Sigmoid colon (tissue), 7 donors: ENCODE measurements around the gene AXL. TPM values are rescaled to one million over a fixed set of nuclear protein-coding genes. Genes with fewer than 3 reads are reported as not detected.
A peak's percentile ranks its signal among the peaks of the same experiment; 100 is the strongest.

Experiments
- DNase-seq: peaks from one replicate; pipeline ENCODE4 v3.0.0-alpha.2; 2019
- H3K27ac ChIP-seq, 4 donors: fragments of 200-600 bp; sonication (generic); one replicate each; pipeline ENCODE4 v1.5.1; 2016 to 2019; ENCODE audit warnings: mild to moderate bottlenecking in 1 of 4
- H3K27me3 ChIP-seq, 3 donors: fragments of 200-600 bp; sonication (generic); one replicate each; pipeline ENCODE4 v1.5.1; 2019; ENCODE audit warnings: mild to moderate bottlenecking in 1 of 3
- H3K36me3 ChIP-seq, 4 donors: fragments of 200-600 bp; sonication (generic); one replicate each; pipeline ENCODE4 v1.5.1; 2016 to 2019
- H3K4me1 ChIP-seq, 4 donors: fragments of 200-600 bp; sonication (generic); one replicate each; pipeline ENCODE4 v1.5.1; 2017 to 2019
- H3K4me3 ChIP-seq, 4 donors: fragments of 200-600 bp; sonication (generic); one replicate each; pipeline ENCODE4 v1.5.1; 2017 to 2019; ENCODE audit warnings: mild to moderate bottlenecking in 2 of 4, moderate library complexity in 1 of 4
- H3K9me3 ChIP-seq, 4 donors: fragments of 200-600 bp in 3 of 4; sonication (generic) in 3 of 4; one replicate each; pipeline versions ENCODE4 v1.5.1 to v1.6.1; 2013 to 2019
- EP300 ChIP-seq, 4 donors: sonication (generic); formaldehyde crosslinking; IDR thresholded peaks; one replicate each; pipeline ENCODE4 v1.6.1; 2017; ENCODE audit warnings: antibody characterized with exemption in 4 of 4
- POLR2A ChIP-seq, 2 donors: fragments of 450-650 bp; IDR thresholded peaks; one replicate each; pipeline ENCODE4 v1.6.1; 2016; ENCODE audit warnings: antibody characterized with exemption in 2 of 2, mild to moderate bottlenecking in 2 of 2, moderate library complexity in 2 of 2
- POLR2AphosphoS5 ChIP-seq, 4 donors: sonication (generic); formaldehyde crosslinking; IDR thresholded peaks; one replicate each; pipeline ENCODE4 v1.6.1; 2017; ENCODE audit warnings: antibody characterized with exemption in 4 of 4
- WGBS, 2 donors: extraction: QIAGEN DNeasy Blood & Tissue Kit; methylation state at CpG; one replicate each; pipeline ENCODE4 v1.1.7; 2013; 5-methylcytosine and 5-hydroxymethylcytosine counted together
- intact Hi-C: fragments of 100-400 bp; cut with DNase I; formaldehyde crosslinking; loops from one replicate; pipeline ENCODE4 v1.15.1; 2023
- polyA plus RNA-seq, 3 donors: library from polyadenylated mRNA; stranded (reverse); fragments of 200-250 nt; gene quantifications; one replicate each; pipeline ENCODE4 v1.2.3, GENCODE V29; 2013
- total RNA-seq, 4 donors: library from RNA; depleted of rRNA; stranded (reverse); fragments of >200 nt; gene quantifications; one replicate each; pipeline ENCODE4 v1.1.0, GENCODE V29; 2016
- TF ChIP-seq, protein P1 (sequence below), 4 experiments: fragments of 450-650 bp in 3 of 4; fragments of 200-600 bp in 1 of 4; IDR thresholded peaks; one replicate each; pipeline ENCODE4 v1.5.1; 2016 to 2019; ENCODE audit warnings: antibody characterized with exemption in 4 of 4, mild to moderate bottlenecking in 3 of 4, moderate library complexity in 2 of 4
- donor health status: healthy with polysubstance abuse.
- donor health status: Bipolar disorder and iron deficiency.
- donor health status: healthy.

Gene AXL
- total and polyA plus RNA-seq, 7 donors: 5.4 to 108 (median 85.9) TPM

GRCh38 chr19:41218249-41218614 lies 791 bp upstream of the AXL start:
- peaks cover 0 to 11% (median 4%) of the 10 kb centered on the region in 4 donors for H3K36me3 ChIP-seq
- no peaks in the 10 kb centered on the region for H3K9me3 ChIP-seq
- intact Hi-C loops: loop anchor here (1.0 to 5.0 kb wide), 3 partner anchors 14 to 89 kb away; no protein-coding TSS in a partner anchor
- TF ChIP-seq POLR2A (IDR thresholded peaks at IDR 0.05) (no peak), POLR2AphosphoS5 (IDR thresholded peaks at IDR 0.05) (no peak), EP300 (IDR thresholded peaks at IDR 0.05) (no peak)
- TF ChIP-seq, protein P1, sequence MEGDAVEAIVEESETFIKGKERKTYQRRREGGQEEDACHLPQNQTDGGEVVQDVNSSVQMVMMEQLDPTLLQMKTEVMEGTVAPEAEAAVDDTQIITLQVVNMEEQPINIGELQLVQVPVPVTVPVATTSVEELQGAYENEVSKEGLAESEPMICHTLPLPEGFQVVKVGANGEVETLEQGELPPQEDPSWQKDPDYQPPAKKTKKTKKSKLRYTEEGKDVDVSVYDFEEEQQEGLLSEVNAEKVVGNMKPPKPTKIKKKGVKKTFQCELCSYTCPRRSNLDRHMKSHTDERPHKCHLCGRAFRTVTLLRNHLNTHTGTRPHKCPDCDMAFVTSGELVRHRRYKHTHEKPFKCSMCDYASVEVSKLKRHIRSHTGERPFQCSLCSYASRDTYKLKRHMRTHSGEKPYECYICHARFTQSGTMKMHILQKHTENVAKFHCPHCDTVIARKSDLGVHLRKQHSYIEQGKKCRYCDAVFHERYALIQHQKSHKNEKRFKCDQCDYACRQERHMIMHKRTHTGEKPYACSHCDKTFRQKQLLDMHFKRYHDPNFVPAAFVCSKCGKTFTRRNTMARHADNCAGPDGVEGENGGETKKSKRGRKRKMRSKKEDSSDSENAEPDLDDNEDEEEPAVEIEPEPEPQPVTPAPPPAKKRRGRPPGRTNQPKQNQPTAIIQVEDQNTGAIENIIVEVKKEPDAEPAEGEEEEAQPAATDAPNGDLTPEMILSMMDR (IDR thresholded peaks at IDR 0.05): no peak
- 69 to 78% methylated on average over 7 of the region's 7 CpGs for WGBS, 2 donors
- peak overlapping the region; percentile 64 to 86 (median 74) for H3K4me3 ChIP-seq
- H3K27me3 ChIP-seq: no peaks in the 10 kb centered on the region
- peaks cover 0 to 37% (median 34%) of the 10 kb centered on the region in 4 donors for H3K4me1 ChIP-seq
- no peak for DNase-seq
- H3K27ac ChIP-seq: peak overlapping the region; percentile 91 to 98 (median 94)

- intact Hi-C loops: loop anchor here (5.0 kb wide), 1 partner anchor 87 kb away; no protein-coding TSS in a partner anchor
- Histone ChIP-seq H3K4me1 (peaks cover 0 to 53% (median 45%) of the 10 kb centered on the region in 4 donors), H3K36me3 (peaks cover 0 to 15% (median 4%) of the 10 kb centered on the region in 4 donors), H3K27ac (peak overlapping the region; percentile 91 to 98 (median 94)), H3K27me3 (no peaks in the 10 kb centered on the region), H3K9me3 (no peaks in the 10 kb centered on the region), H3K4me3 (peak overlapping the region; percentile 64 to 86 (median 74))
- TF ChIP-seq, protein P1 (IDR thresholded peaks at IDR 0.05): no peak
- TF ChIP-seq POLR2A (IDR thresholded peaks at IDR 0.05) (no peak), EP300 (IDR thresholded peaks at IDR 0.05) (no peak), POLR2AphosphoS5 (IDR thresholded peaks at IDR 0.05) (peak; percentile 39 to 69 (median 54))
- WGBS, 2 donors: 23 to 44% methylated on average over 16 of the region's 16 CpGs
- peak; percentile 83 for DNase-seq
These were observed 1.0 kb downstream of the AXL start for GRCh38 chr19:41219924-41220567.

GRCh38 chr19:41220811-41221210 lies 1.8 kb downstream of the AXL start:
- Histone ChIP-seq H3K27ac (peak overlapping the region; percentile 91 to 98 (median 94)), H3K4me1 (peaks cover 0 to 61% (median 52%) of the 10 kb centered on the region in 4 donors), H3K36me3 (peaks cover 0 to 15% (median 4%) of the 10 kb centered on the region in 4 donors), H3K27me3 (no peaks in the 10 kb centered on the region), H3K9me3 (no peaks in the 10 kb centered on the region), H3K4me3 (peak overlapping the region; percentile 64 to 86 (median 74))
- 52 to 65% methylated on average over 9 of the region's 9 CpGs for WGBS, 2 donors
- no peak for DNase-seq
- intact Hi-C loops: no loop called here
- TF ChIP-seq POLR2AphosphoS5 (IDR thresholded peaks at IDR 0.05) (no peak), POLR2A (IDR thresholded peaks at IDR 0.05) (no peak), EP300 (IDR thresholded peaks at IDR 0.05) (no peak)
- TF ChIP-seq, protein P1 (IDR thresholded peaks at IDR 0.05): no peak

- intact Hi-C loops: no loop called here
- TF ChIP-seq POLR2AphosphoS5 (IDR thresholded peaks at IDR 0.05) (no peak), EP300 (IDR thresholded peaks at IDR 0.05) (no peak), POLR2A (IDR thresholded peaks at IDR 0.05) (no peak)
- TF ChIP-seq, protein P1 (IDR thresholded peaks at IDR 0.05): no peak
- H3K4me1 ChIP-seq: peaks cover 0 to 68% (median 58%) of the 10 kb centered on the region in 4 donors
- no peaks in the 10 kb centered on the region for H3K9me3 ChIP-seq
- H3K27me3 ChIP-seq: no peaks in the 10 kb centered on the region
- H3K4me3 ChIP-seq: no peak overlapping the region
- H3K36me3 ChIP-seq: peaks cover 0 to 15% (median 4%) of the 10 kb centered on the region in 4 donors
- peak overlapping the region; percentile 91 to 98 (median 94) for H3K27ac ChIP-seq
- 87 to 90% methylated on average over 20 of the region's 20 CpGs for WGBS, 2 donors
- no peak for DNase-seq
These were observed 2.6 kb downstream of the AXL start for GRCh38 chr19:41221514-41222205.
